ENCODE results near the gene GAB2.

GAB2 gene

DNA sequence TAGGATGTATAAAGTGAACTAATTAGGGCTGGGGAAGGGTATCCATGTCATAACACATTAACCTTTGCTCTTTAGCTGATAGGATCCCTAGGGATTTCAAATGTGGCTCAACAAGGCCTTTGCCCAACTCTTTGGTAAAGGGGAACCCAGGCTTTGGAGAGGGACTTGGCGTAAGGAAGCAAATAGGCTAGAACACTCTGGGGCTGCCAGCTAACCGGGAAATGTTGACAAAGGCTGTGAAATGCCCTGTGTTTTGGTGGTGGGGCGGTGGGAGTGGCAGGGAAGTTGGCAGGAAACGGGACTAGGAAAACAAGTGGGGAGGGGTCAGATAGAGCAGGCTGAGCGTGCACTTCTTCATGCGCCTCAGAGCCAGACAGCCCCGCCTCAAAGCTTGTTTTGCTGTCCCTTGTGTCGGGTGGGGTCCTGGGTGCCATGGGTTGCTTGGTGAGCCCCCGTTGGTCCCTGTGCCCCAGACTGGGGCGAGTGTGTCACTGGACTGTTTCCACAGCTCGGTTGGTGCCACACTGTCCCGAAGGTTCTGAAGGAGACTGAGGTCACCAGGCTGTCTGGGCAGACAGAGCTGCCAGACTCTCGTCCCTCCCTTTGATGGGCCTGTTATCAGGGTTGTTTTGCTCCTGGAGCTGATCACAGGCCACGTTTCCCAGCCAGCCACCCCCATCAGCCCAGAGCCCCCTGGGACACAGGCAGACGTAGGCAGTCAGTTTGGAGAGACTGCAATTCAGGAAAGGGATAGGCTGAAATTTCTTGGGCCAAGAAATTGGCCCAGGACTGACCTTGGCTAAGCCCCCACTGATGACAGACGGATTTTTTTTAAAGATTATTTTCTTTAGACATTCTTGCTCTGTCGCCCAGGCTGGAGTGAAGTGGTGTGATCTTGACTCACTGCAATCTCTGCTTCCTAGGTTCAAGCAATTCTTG, 248.8 kb downstream of the GAB2 start:
- Mint-ChIP-seq H3K36me3 (peaks cover 8% of the 10 kb centered on the region), H3K27ac (no peak overlapping the region), H3K4me1 (no peaks in the 10 kb centered on the region), H3K27me3 (no peaks in the 10 kb centered on the region), H3K9me3 (no peaks in the 10 kb centered on the region), H3K4me3 (no peak overlapping the region)
- no peak for ATAC-seq (ENCODE audit: low read depth)
- no peak for DNase-seq (ENCODE audit: low spot score in 2 of 2)

DNA sequence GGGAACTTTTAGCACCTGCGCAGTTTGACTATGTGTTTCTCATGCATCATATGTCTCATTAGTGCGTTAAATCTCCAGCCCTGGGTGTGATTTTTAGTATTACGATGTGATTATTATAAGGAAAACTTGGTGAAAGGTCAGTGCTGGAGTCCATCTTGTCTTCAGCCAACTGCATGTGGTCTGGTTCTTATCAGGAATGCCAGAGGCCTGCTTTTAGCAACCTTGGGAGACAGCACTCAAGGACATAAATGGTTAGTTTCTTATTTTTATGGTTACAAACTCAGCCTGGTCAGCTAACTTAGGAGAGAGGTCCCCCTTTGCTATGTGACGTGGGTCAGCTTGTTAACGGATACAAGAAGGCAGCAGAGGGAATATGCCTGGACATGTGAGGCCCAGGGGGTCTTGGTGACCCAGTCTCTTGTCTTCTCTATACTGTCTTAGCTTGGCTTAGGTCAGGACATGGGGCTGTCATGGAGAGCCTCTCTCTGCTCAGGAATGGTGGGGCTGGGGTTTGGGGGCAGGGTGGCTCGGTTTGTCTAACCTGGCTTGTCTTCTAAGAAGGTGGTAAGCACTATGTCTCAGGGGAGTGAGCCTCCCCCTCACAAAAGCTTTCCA, 250.7 kb downstream of the GAB2 start:
- no peak for ATAC-seq (ENCODE audit: low read depth)
- H3K27ac Mint-ChIP-seq, result no peak overlapping the region

More for the DNA sequence above, 250.7 kb downstream of the GAB2 start:
- Mint-ChIP-seq H3K9me3 (no peaks in the 10 kb centered on the region), H3K4me1 (no peaks in the 10 kb centered on the region), H3K4me3 (no peak overlapping the region), H3K27me3 (no peaks in the 10 kb centered on the region), H3K36me3 (no peaks in the 10 kb centered on the region)
- no peak for DNase-seq (ENCODE audit: low spot score in 2 of 2)

Measured in memory B cell (primary cell).